ENCODE results near the gene SGTA. TPM values are rescaled to one million over a fixed set of nuclear protein-coding genes. Genes with fewer than 3 reads are reported as not detected.

SGTA gene
- total and polyA plus RNA-seq, 2 of the 8 experiments (the other 6 are each of a cell fraction or from before 2014, with no cell fraction given) = 86.8 to 130 TPM

DNA sequence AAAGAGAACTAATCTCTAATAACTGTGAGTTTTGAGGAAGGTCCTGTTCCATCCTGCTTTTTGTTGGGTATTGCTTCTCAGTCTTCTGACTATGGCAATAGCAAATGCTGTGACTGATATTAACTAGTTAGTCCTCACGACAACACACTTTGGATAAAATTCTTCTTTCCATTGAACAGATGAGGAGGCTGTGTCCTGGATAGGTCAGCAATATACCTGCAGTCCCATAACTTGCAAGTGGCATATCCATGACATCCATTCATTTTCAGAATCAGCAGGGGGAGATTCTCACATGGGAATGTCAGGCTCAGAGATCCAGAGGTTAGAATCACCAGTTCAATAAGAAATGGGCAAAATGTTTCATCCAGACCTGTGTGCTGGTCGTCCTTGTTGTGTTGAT is 43.9 kb upstream of the SGTA start:
- Histone ChIP-seq H3K23me2 (ENCODE audit: low read depth, low read length) (no peaks in the 10 kb centered on the region), H3K9ac (replicated peaks in 1 of 4; ENCODE audit: extremely low read depth in 1 of 4, low read depth in 3 of 4, low read length in 3 of 4) (no peak overlapping the region), H3K27me3 (replicated peaks in 1 of 4; ENCODE audit: control insufficient read depth in 3 of 4, extremely low read depth in 1 of 4, insufficient read depth in 3 of 4, low read length in 3 of 4) (no peaks in the 10 kb centered on the region), H3K23ac (ENCODE audit: insufficient read length) (no peak overlapping the region), H3K56ac (replicated peaks; ENCODE audit: insufficient read length, low read depth, low read length) (no peak overlapping the region), H3K9me3 (ENCODE audit: insufficient read depth in 2 of 2, low read depth in 1 of 2, low read length in 1 of 2) (peaks cover 21 to 24% of the 10 kb centered on the region in 2 experiments), H3K4ac (replicated peaks; ENCODE audit: insufficient read length, low read depth, low read length) (no peak overlapping the region), H2AK5ac (ENCODE audit: low read depth, low read length) (no peak overlapping the region), H3K79me1 (ENCODE audit: low read depth, low read length) (no peaks in the 10 kb centered on the region), H2AFZ (ENCODE audit: low read length) (no peak overlapping the region), H3K4me3 (ENCODE audit: extremely low read depth in 1 of 4, insufficient read depth in 2 of 4, low read depth in 3 of 4, low read length in 4 of 4) (no peak overlapping the region), H2BK120ac (replicated peaks; ENCODE audit: low read depth, low read length) (no peak overlapping the region), H3K27ac (ENCODE audit: low read depth, low read length) (no peak overlapping the region), H3K36me3 (ENCODE audit: control insufficient read depth in 2 of 4, insufficient read depth in 4 of 4, low read length in 3 of 4) (peaks cover 0 to 23% (median 2%) of the 10 kb centered on the region in 4 experiments; a peak in 5 of 8 replicates), H2BK5ac (ENCODE audit: low read depth, low read length) (no peak overlapping the region), H2BK15ac (ENCODE audit: low read length) (no peak overlapping the region), H3K4me1 (replicated peaks in 1 of 4; ENCODE audit: control insufficient read depth in 3 of 4, insufficient read depth in 4 of 4, low read length in 3 of 4) (no peaks in the 10 kb centered on the region), H3K4me2 (ENCODE audit: insufficient read depth in 1 of 2, low read depth in 2 of 2, low read length in 2 of 2) (no peak overlapping the region), H4K5ac (ENCODE audit: insufficient read length, low read depth, low read length) (no peak overlapping the region), H3K18ac (ENCODE audit: extremely low read depth, low read length) (no peak overlapping the region), H3K14ac (ENCODE audit: insufficient read length) (no peak overlapping the region), H4K8ac (ENCODE audit: extremely low read depth, insufficient read depth, low read length) (no peak overlapping the region), H2BK12ac (ENCODE audit: low read depth, low read length) (no peak overlapping the region), H2BK20ac (ENCODE audit: low read length) (no peak overlapping the region), H3K79me2 (ENCODE audit: control insufficient read depth in 1 of 2, insufficient read depth in 2 of 2, low read length in 2 of 2) (no peaks in the 10 kb centered on the region), H4K20me1 (replicated peaks in 1 of 2; ENCODE audit: control insufficient read depth in 1 of 2, insufficient read depth in 2 of 2, low read length in 2 of 2) (no peaks in the 10 kb centered on the region), H4K91ac (replicated peaks; ENCODE audit: insufficient read length, low read length) (no peak overlapping the region)
- TF ChIP-seq TEAD4 (IDR thresholded peaks at IDR 0.05; ENCODE audit: low read depth, low read length) (no peak), RFX5 (IDR thresholded peaks at IDR 0.05; ENCODE audit: borderline replicate concordance, low read depth, low read length) (no peak), KDM5A (IDR thresholded peaks at IDR 0.05; ENCODE audit: low read length) (no peak), BACH1 (IDR thresholded peaks at IDR 0.05; ENCODE audit: low read length) (no peak), SIN3A (conservative IDR thresholded peaks at IDR 0.05 in 1 of 2, IDR thresholded peaks at IDR 0.05 in 1 of 2; ENCODE audit: low read depth in 1 of 2, low read length in 2 of 2) (no peak), PHF8 (conservative IDR thresholded peaks at IDR 0.05; ENCODE audit: low read depth, low read length) (no peak), NANOG (IDR thresholded peaks at IDR 0.05; ENCODE audit: insufficient read depth, low read depth, low read length, poor library complexity, severe bottlenecking) (no peak), ASH2L (IDR thresholded peaks at IDR 0.05; ENCODE audit: low read length) (no peak), KDM1A (IDR thresholded peaks at IDR 0.05; ENCODE audit: borderline replicate concordance, low read length) (no peak)
- TF ChIP-seq, protein P1, sequence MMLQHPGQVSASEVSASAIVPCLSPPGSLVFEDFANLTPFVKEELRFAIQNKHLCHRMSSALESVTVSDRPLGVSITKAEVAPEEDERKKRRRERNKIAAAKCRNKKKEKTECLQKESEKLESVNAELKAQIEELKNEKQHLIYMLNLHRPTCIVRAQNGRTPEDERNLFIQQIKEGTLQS (IDR thresholded peaks at IDR 0.05; ENCODE audit: insufficient read depth, low read depth, low read length) = no peak
- ChIA-PET POLR2A (ENCODE audit: partially characterized antibody) (no interaction called here), CTCF (ENCODE audit: partially characterized antibody) (no interaction called here)
- 88% methylated on average over 2 of the region's 2 CpGs; no CpG with 5 or more reads in 1 of the 2 experiments for WGBS, 2 experiments (ENCODE audit: extremely low coverage in 1 of 2, insufficient coverage in 1 of 2, insufficient read length in 1 of 2, insufficient replicate concordance in 2 of 2, low coverage in 1 of 2, low lambda C conversion rate in 2 of 2, missing lambda C conversion rate in 1 of 2)
- FAIRE-seq = no peak
- no peak for DNase-seq (ENCODE audit: low read depth in 1 of 2, low spot score in 2 of 2)

Measured in H1 (cell line).